Lower leg skin (tissue), 3 donors: ENCODE measurements around the gene OR5T2.
"Not testable (repeated sequence)": the region's sequence is repeated elsewhere in the genome, so short reads cannot be mapped to it uniquely, and the experiment has no call there.

Experiments
- POLR2A ChIP-seq, 2 donors: fragments of 450-650 bp; IDR thresholded peaks; one replicate each; pipeline ENCODE4 v1.6.1; 2016 to 2017; ENCODE audit warnings: antibody characterized with exemption in 2 of 2, mild to moderate bottlenecking in 1 of 2, moderate library complexity in 1 of 2
- TF ChIP-seq, protein P1 (sequence below), 3 donors: fragments of 450-650 bp; IDR thresholded peaks; one replicate each; pipeline ENCODE4 v1.5.1; 2016; ENCODE audit warnings: antibody characterized with exemption in 3 of 3, mild to moderate bottlenecking in 3 of 3, moderate library complexity in 2 of 3

DNA sequence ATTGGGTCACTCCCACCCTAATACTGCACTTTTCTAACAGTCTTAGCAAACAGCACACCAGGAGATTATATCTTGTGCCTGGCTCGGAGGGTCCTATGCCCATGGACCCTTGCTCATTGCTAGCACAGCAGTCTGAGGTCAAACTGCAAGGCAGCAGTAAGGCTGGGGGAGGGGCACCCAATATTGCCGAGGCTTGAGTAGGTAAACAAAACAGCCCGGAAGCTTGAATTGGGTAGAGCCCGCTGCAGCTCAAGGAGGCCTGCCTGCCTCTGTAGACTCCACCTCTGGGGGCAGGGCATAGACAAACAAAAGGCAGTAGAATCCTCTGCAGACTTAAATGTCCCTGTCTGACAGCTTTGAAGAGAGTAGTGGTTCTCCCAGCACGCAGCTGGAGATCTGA lies 14.3 kb downstream of the OR5T2 start:
- TF ChIP-seq POLR2A (IDR thresholded peaks at IDR 0.05), result not testable (repeated sequence)
- TF ChIP-seq, protein P1, sequence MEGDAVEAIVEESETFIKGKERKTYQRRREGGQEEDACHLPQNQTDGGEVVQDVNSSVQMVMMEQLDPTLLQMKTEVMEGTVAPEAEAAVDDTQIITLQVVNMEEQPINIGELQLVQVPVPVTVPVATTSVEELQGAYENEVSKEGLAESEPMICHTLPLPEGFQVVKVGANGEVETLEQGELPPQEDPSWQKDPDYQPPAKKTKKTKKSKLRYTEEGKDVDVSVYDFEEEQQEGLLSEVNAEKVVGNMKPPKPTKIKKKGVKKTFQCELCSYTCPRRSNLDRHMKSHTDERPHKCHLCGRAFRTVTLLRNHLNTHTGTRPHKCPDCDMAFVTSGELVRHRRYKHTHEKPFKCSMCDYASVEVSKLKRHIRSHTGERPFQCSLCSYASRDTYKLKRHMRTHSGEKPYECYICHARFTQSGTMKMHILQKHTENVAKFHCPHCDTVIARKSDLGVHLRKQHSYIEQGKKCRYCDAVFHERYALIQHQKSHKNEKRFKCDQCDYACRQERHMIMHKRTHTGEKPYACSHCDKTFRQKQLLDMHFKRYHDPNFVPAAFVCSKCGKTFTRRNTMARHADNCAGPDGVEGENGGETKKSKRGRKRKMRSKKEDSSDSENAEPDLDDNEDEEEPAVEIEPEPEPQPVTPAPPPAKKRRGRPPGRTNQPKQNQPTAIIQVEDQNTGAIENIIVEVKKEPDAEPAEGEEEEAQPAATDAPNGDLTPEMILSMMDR (IDR thresholded peaks at IDR 0.05), result not testable (repeated sequence)
